ENCODE results near the gene AADACL4. TPM values are rescaled to one million over a fixed set of nuclear protein-coding genes. Genes with fewer than 3 reads are reported as not detected.

AADACL4 gene
- total and polyA plus RNA-seq, 2 of the 8 experiments (the other 6 are each of a cell fraction or from before 2014, with no cell fraction given): 0.08 TPM; not detected in 1

GRCh38 chr1:12615159-12615864 is 28.6 kb upstream of the AADACL4 start:
- no peaks in the 10 kb centered on the region; a peak in 1 of 7 replicates for H3K27me3 ChIP-seq (replicated peaks in 1 of 4; ENCODE audit: control insufficient read depth in 3 of 4, extremely low read depth in 1 of 4, insufficient read depth in 3 of 4, low read length in 3 of 4)

More at GRCh38 chr1:12615159-12615864, 28.6 kb upstream of the AADACL4 start:
- Histone ChIP-seq H3K4me2 (ENCODE audit: insufficient read depth in 1 of 2, low read depth in 2 of 2, low read length in 2 of 2) (peak overlapping the region; percentile 62 to 97), H4K20me1 (replicated peaks in 1 of 2; ENCODE audit: control insufficient read depth in 1 of 2, insufficient read depth in 2 of 2, low read length in 2 of 2) (peaks cover 1 to 14% of the 10 kb centered on the region in 2 experiments), H4K8ac (ENCODE audit: extremely low read depth, insufficient read depth, low read length) (no peak overlapping the region), H4K91ac (replicated peaks; ENCODE audit: insufficient read length, low read length) (peak overlapping the region; percentile 61), H2AFZ (ENCODE audit: low read length) (no peak overlapping the region), H3K9me3 (ENCODE audit: insufficient read depth in 2 of 2, low read depth in 1 of 2, low read length in 1 of 2) (no peaks in the 10 kb centered on the region), H2BK120ac (replicated peaks; ENCODE audit: low read depth, low read length) (peak overlapping the region; percentile 61), H3K9ac (replicated peaks in 1 of 4; ENCODE audit: extremely low read depth in 1 of 4, low read depth in 3 of 4, low read length in 3 of 4) (peak overlapping the region in 2 of 4 experiments; percentile 12 to 29; a peak in 4 of 7 replicates), H3K79me1 (ENCODE audit: low read depth, low read length) (peaks cover 21% of the 10 kb centered on the region), H3K23me2 (ENCODE audit: low read depth, low read length) (peaks cover 27% of the 10 kb centered on the region), H3K4ac (replicated peaks; ENCODE audit: insufficient read length, low read depth, low read length) (peak overlapping the region; percentile 40), H2BK15ac (ENCODE audit: low read length) (peak overlapping the region; percentile 46; the same call in 1 of the 2 replicates), H2BK5ac (ENCODE audit: low read depth, low read length) (peak overlapping the region; percentile 85; the same call in 1 of the 2 replicates), H2BK12ac (ENCODE audit: low read depth, low read length) (peak overlapping the region; percentile 53; the same call in 1 of the 2 replicates), H3K56ac (replicated peaks; ENCODE audit: insufficient read length, low read depth, low read length) (peak overlapping the region; percentile 52), H3K23ac (ENCODE audit: insufficient read length) (no peak overlapping the region), H3K4me3 (ENCODE audit: extremely low read depth in 1 of 4, insufficient read depth in 2 of 4, low read depth in 3 of 4, low read length in 4 of 4) (peak overlapping the region; percentile 81 to 97 (median 90)), H3K36me3 (ENCODE audit: control insufficient read depth in 2 of 4, insufficient read depth in 4 of 4, low read length in 3 of 4) (peaks cover 2 to 28% (median 5%) of the 10 kb centered on the region in 4 experiments; a peak in 5 of 8 replicates), H3K79me2 (ENCODE audit: control insufficient read depth in 1 of 2, insufficient read depth in 2 of 2, low read length in 2 of 2) (peaks cover 21 to 50% of the 10 kb centered on the region in 2 experiments), H4K5ac (ENCODE audit: insufficient read length, low read depth, low read length) (peak overlapping the region; percentile 10), H3K4me1 (replicated peaks in 1 of 4; ENCODE audit: control insufficient read depth in 3 of 4, insufficient read depth in 4 of 4, low read length in 3 of 4) (peaks cover 5 to 14% (median 11%) of the 10 kb centered on the region in 4 experiments; a peak in 6 of 7 replicates), H3K27ac (ENCODE audit: low read depth, low read length) (no peak overlapping the region), H3K18ac (ENCODE audit: extremely low read depth, low read length) (peak overlapping the region; percentile 90), H2AK5ac (ENCODE audit: low read depth, low read length) (no peak overlapping the region), H2BK20ac (ENCODE audit: low read length) (0 out of 2 replicates have a peak overlapping the region, but pooled peaks have one; percentile 18), H3K14ac (ENCODE audit: insufficient read length) (no peak overlapping the region)
- ChIA-PET POLR2A (ENCODE audit: partially characterized antibody) (interaction anchor here (0.5 to 11.4 kb wide), 8 partner anchors 14 to 1107 kb away, joined by 3 to 107 read pairs (median 7); no protein-coding TSS in a partner anchor), CTCF (ENCODE audit: partially characterized antibody) (interaction anchor here (0.6 to 11.2 kb wide), 7 partner anchors 8 to 207 kb away, joined by 3 to 130 read pairs (median 4); no protein-coding TSS in a partner anchor)
- FAIRE-seq (no peak), DNase-seq (ENCODE audit: low read depth in 1 of 2, low spot score in 2 of 2) (no peak)
- 25% methylated on average over 12 of the region's 12 CpGs; no CpG with 5 or more reads in 1 of the 2 experiments for WGBS, 2 experiments (ENCODE audit: extremely low coverage in 1 of 2, insufficient coverage in 1 of 2, insufficient read length in 1 of 2, insufficient replicate concordance in 2 of 2, low coverage in 1 of 2, low lambda C conversion rate in 2 of 2, missing lambda C conversion rate in 1 of 2)
- TF ChIP-seq YY1 (IDR thresholded peaks at IDR 0.05; ENCODE audit: low read depth, low read length) (no peak), ASH2L (IDR thresholded peaks at IDR 0.05; ENCODE audit: low read length) (peak; percentile 16)

All from H1 (cell line).